Measurements from ENCODE around the gene MPV17L2. TPM values are rescaled to one million over a fixed set of nuclear protein-coding genes. Genes with fewer than 3 reads are reported as not detected.

MPV17L2 gene
- total RNA-seq, 3 donors from 2014 or later: 6.7 to 12.4 (median 12.0) TPM

DNA sequence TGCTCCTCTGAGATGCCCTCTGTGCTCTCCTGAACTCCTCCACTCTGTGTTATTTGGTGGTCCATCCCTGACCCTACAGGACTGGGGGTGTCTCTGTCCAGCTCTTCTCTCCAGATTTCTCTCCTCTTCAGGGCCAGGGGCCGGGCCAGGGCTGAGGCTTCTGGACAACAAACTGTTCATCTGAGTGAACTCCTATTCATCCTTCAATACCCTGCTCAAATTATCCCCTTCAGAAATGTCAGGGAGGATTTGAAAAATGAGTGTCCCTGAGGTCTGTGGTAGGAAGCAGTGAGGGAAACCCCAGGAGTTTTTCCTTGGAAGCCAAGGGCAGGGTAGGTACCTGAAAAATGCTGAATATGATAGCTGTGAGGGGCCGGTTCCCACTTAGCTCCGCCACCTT lies 25.6 kb downstream of the MPV17L2 start:
- Histone ChIP-seq H3K4me3 (no peak overlapping the region), H3K9me3 (no peaks in the 10 kb centered on the region), H3K36me3 (ENCODE audit: low read depth) (no peaks in the 10 kb centered on the region), H3K4me1 (ENCODE audit: low read depth) (no peaks in the 10 kb centered on the region)
- no peak for DNase-seq
- intact Hi-C loops (cut with DNase I, micrococcal nuclease): no loop called here
- TF ChIP-seq, protein P1, sequence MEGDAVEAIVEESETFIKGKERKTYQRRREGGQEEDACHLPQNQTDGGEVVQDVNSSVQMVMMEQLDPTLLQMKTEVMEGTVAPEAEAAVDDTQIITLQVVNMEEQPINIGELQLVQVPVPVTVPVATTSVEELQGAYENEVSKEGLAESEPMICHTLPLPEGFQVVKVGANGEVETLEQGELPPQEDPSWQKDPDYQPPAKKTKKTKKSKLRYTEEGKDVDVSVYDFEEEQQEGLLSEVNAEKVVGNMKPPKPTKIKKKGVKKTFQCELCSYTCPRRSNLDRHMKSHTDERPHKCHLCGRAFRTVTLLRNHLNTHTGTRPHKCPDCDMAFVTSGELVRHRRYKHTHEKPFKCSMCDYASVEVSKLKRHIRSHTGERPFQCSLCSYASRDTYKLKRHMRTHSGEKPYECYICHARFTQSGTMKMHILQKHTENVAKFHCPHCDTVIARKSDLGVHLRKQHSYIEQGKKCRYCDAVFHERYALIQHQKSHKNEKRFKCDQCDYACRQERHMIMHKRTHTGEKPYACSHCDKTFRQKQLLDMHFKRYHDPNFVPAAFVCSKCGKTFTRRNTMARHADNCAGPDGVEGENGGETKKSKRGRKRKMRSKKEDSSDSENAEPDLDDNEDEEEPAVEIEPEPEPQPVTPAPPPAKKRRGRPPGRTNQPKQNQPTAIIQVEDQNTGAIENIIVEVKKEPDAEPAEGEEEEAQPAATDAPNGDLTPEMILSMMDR (IDR thresholded peaks at IDR 0.05): no peak
- no peak for ATAC-seq

DNA sequence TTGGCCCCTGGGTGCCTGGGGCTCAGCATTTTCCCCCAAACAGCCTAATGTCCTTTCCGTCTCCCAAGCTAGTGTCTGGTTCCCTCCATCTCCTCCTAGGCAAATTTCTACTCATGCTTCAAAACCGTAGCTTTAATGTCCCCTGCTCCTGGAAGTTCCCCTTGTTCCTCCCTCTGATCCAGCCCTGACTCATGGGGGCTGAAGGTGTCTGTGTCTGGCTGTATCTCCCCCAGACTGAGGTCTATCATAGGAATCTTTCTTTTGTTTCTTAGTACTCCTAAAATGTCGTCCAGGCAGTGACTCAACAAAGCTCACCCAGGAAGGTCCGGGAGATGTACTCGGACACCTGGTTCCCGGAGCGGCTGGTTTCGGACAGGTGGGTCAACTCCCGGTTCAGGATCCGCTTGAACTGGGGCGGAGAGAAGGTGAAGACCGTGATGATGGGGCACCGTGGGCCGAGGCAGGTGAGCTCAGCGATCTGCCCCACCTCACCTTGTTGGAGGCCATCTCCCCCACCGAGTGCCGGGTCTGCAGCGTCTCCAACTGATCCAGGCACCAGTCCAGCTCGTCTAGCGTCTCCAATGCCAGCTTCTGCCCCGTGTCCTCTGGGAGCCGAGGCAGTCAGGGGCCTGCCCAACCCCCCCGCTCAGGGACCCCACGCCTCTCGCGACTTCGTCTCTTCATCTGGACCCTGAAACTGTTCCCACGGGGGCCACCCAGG lies 27.1 kb downstream of the MPV17L2 start:
- peaks cover 12% of the 10 kb centered on the region for H3K4me1 ChIP-seq (ENCODE audit: low read depth)
- ATAC-seq (no peak), DNase-seq (no peak)
- TF ChIP-seq, protein P1 (IDR thresholded peaks at IDR 0.05): no peak
- H3K4me3 ChIP-seq: no peak overlapping the region
- intact Hi-C loops (cut with DNase I, micrococcal nuclease): no loop called here
- H3K9me3 ChIP-seq: no peaks in the 10 kb centered on the region
- peaks cover 3% of the 10 kb centered on the region for H3K36me3 ChIP-seq (ENCODE audit: low read depth)

DNA sequence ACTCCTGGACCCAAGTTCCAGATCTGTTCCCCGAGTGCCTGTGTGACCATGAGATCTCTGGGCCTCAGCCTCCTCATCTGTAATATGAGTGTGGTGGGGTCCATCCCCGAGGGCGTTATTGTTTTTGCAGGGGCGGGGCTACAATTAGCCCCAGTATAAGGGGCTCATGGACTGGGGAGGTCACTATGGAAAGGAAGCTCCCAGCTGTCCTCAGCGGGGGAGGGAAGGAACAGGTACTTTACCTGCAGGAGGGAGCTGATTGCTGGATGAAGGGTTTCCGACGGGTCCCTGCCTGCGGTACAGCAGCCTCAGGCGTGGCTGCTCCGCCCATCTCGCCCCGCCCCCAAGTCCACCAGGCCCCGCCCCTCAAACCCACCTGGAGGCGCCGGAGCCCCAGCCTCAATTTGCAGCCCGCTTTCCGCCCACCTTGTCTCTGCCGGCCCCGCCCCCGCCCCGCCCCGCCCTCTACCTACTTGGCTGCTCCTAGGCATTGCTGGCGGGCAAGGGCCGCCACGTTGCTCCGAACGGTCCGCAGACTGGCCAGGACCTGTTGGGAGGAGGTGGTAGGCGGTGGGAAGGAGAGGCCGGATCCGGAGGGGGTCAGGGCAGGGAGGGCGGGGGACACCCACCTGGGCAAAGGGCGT lies 27.7 kb downstream of the MPV17L2 start:
- H3K4me3 ChIP-seq: no peak overlapping the region
- H3K4me1 ChIP-seq (ENCODE audit: low read depth): peaks cover 12% of the 10 kb centered on the region
- H3K9me3 ChIP-seq: no peaks in the 10 kb centered on the region
- no peak for ATAC-seq
- intact Hi-C loops (cut with DNase I, micrococcal nuclease): no loop called here
- H3K36me3 ChIP-seq (ENCODE audit: low read depth): peaks cover 3% of the 10 kb centered on the region
- TF ChIP-seq, protein P1 (IDR thresholded peaks at IDR 0.05): no peak
- peak in 2 of 3 donors; percentile 35 to 47 for DNase-seq

DNA sequence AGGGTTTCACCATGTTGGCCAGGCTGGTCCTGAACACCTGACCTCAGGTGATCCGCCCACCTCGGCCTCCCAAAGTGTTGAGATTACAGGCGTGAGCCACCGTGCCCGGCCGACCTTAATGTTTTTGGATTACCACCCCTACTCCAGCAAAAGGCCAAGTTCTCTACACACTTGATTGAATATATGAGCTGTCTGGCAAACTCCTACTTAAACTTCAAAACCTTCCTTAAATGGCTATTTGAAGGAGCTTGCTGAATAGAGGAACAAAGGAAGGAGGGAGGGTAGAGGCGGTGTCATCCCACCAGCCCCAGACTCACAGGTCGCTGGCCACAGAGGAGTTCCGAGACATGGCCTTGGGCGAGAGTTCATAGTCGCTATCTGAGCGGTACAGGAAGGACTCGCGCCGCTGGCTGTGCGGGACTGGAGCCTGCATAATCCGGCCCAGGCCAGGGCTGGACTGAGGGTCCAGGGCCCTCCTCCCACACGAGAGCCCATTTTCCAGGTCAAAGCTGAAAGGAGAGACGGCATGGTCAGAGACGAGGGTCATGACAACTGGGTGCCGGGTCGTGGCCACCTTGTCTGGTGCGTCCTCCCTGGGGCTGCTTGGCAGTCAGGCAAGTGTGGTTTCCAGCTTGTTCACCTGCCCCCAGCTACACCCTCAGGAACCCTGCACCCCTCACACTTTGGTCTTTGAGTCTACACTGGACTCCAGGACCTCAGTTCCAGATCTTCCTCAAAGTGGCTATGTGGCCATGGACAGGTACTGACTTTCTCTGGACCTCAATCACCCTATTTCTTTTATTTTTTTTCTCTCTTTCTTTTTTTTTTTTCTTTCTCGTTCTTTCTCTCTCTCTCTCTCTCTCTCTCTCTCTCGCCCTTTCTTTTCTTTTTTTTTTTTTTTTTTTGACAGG lies 29.1 kb downstream of the MPV17L2 start:
- peaks cover 3% of the 10 kb centered on the region for H3K36me3 ChIP-seq (ENCODE audit: low read depth)
- TF ChIP-seq, protein P1 (IDR thresholded peaks at IDR 0.05): no peak
- no peak for ATAC-seq
- DNase-seq: no peak
- intact Hi-C loops (cut with DNase I, micrococcal nuclease): no loop called here
- peaks cover 15% of the 10 kb centered on the region for H3K4me1 ChIP-seq (ENCODE audit: low read depth)
- H3K9me3 ChIP-seq: no peaks in the 10 kb centered on the region
- no peak overlapping the region for H3K4me3 ChIP-seq

DNA sequence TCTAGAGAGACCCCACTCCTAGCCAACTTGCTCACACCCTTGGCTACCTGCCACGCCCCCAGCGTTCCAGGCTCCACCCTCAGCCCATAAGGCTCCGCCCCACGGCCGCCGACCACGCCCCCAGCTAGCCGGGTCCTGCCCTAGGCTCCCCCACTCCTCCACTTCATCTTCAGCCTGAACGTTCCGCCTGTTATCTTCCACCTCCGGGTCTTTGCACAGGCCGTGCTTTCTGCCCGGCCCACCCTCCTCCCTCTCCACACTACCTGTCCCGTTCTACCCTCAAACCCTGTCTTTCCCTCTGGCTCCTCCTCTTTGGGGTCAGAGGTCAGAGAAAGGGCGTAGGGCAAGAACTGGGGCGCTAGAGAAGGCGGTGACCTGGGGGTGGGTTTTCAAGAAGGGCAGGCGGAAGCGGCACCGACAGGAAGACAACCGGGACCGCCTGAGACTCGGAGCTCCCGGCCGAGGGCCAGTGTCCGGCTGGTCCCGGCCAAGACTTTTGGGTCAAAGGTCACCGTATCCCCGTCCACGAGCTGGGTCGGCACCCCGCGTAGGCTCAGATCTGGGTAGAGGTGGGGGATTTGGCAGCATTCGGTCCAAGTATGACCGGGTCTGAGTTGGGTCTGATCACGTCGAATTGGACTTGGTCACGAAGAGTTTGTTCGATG lies 31.0 kb downstream of the MPV17L2 start:
- ATAC-seq: peak; percentile 51
- TF ChIP-seq, protein P1 (IDR thresholded peaks at IDR 0.05): no peak
- Histone ChIP-seq H3K4me1 (ENCODE audit: low read depth) (peaks cover 15% of the 10 kb centered on the region), H3K4me3 (no peak overlapping the region), H3K9me3 (no peaks in the 10 kb centered on the region), H3K36me3 (ENCODE audit: low read depth) (peaks cover 3% of the 10 kb centered on the region)
- DNase-seq: peak; percentile 47 to 74 (median 70)
- intact Hi-C loops (cut with DNase I, micrococcal nuclease): no loop called here

Measured in mucosa of descending colon (tissue), 3 donors.